ENCODE measurements around the gene MYO18A.

GRCh38 chr17:29155966-29156338, 24.2 kb downstream of the MYO18A start:
- no peak for TF ChIP-seq EZH2 (IDR thresholded peaks at IDR 0.05; ENCODE audit: insufficient read depth, poor library complexity, severe bottlenecking)
- no peak for TF ChIP-seq EZH2phosphoT487 (IDR thresholded peaks at IDR 0.05; ENCODE audit: insufficient read depth, low read depth)
